ENCODE measurements around the gene NCKAP1. TPM values are rescaled to one million over a fixed set of nuclear protein-coding genes. Genes with fewer than 3 reads are reported as not detected.

Gene NCKAP1
- total RNA-seq, 1 experiment from 2014 or later, result 115 TPM

DNA sequence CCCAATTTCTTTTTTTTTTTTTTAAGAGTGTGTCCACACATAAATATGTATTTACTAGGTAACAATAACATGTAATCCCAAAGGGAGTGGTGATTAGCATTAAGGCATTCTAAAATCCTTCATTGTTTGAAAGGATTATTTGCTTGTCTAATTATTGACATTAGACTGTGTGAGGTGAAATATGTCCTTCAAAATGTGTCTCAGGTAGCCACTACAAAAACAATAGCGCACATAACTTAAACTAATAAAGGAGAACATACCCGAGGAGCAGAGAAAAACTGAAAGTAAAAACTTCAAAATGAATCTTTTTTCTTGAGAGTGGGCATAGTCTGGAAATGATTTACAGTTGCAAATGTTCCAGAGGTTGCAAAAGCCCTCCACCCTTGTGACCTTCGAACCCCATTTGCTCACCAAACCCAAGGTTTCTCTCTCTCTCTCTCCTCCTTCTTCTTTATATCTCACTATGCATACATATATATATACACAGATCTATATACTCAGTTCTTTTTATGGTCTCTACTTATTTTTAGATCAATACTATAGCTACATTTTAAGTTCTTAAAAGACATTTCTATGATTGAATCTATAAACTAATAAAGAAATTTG lies 147.4 kb downstream of the NCKAP1 start (continued):
- no peak for TF ChIP-seq FOSL1 (IDR thresholded peaks at IDR 0.05; ENCODE audit: low read depth)

DNA sequence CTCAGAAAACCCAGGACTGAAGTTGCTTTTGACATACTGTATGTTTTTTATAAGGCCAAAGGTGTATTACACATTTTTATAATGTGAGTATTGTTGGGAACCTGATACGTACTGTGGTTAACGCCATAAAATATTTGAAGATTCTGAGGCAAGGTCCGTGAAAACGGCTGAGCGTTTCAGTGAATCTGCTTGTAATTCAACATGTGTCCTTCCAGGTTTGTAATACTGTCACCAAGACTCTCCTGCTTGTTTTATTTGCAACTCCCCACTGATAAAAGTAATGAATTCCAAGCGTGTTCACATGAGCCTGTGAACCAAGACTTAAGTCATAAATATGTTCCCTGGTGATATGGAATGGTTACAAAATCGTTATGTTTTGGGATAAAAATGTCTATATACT lies 148.0 kb downstream of the NCKAP1 start:
- H3K27me3 ChIP-seq (ENCODE audit: insufficient read depth, low read length), result no peaks in the 10 kb centered on the region
- intact Hi-C loops (cut with micrococcal nuclease), result no loop called here
- CTCF ChIA-PET, result no interaction called here
- H3K9ac ChIP-seq (ENCODE audit: low read length), result no peak overlapping the region
- no peaks in the 10 kb centered on the region; the same call in 1 of the 2 replicates for H4K20me1 ChIP-seq (ENCODE audit: insufficient read depth)
- no peak overlapping the region for H3K4me3 ChIP-seq (replicated peaks in 1 of 2; ENCODE audit: low read depth in 1 of 2, low read length in 2 of 2)
- H3K4me2 ChIP-seq (ENCODE audit: low read length), result no peak overlapping the region
- TF ChIP-seq, protein P1, sequence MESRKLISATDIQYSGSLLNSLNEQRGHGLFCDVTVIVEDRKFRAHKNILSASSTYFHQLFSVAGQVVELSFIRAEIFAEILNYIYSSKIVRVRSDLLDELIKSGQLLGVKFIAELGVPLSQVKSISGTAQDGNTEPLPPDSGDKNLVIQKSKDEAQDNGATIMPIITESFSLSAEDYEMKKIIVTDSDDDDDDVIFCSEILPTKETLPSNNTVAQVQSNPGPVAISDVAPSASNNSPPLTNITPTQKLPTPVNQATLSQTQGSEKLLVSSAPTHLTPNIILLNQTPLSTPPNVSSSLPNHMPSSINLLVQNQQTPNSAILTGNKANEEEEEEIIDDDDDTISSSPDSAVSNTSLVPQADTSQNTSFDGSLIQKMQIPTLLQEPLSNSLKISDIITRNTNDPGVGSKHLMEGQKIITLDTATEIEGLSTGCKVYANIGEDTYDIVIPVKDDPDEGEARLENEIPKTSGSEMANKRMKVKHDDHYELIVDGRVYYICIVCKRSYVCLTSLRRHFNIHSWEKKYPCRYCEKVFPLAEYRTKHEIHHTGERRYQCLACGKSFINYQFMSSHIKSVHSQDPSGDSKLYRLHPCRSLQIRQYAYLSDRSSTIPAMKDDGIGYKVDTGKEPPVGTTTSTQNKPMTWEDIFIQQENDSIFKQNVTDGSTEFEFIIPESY (IDR thresholded peaks at IDR 0.05; ENCODE audit: extremely low read depth, insufficient replicate concordance, low read length), result no peak
- TF ChIP-seq, protein P2, sequence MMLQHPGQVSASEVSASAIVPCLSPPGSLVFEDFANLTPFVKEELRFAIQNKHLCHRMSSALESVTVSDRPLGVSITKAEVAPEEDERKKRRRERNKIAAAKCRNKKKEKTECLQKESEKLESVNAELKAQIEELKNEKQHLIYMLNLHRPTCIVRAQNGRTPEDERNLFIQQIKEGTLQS (IDR thresholded peaks at IDR 0.05), result no peak
- TF ChIP-seq, protein P3, sequence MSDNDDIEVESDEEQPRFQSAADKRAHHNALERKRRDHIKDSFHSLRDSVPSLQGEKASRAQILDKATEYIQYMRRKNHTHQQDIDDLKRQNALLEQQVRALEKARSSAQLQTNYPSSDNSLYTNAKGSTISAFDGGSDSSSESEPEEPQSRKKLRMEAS (IDR thresholded peaks at IDR 0.05), result no peak
- no peak for DNase-seq (ENCODE audit: low read depth, low spot score)
- no peaks in the 10 kb centered on the region for H3K79me2 ChIP-seq (ENCODE audit: insufficient read depth, low read length)
- no peak overlapping the region for H3K27ac ChIP-seq (ENCODE audit: low read depth, low read length)
- no peak overlapping the region for H2AFZ ChIP-seq (ENCODE audit: low read depth, low read length, poor library complexity, severe bottlenecking)
- H3K4me1 ChIP-seq (ENCODE audit: control insufficient read depth in 1 of 2, insufficient read depth in 2 of 2, low read length in 2 of 2), result no peaks in the 10 kb centered on the region
- RAD21 ChIA-PET (ENCODE audit: low non-redundant PET in 1 of 2, low total read pairs in 2 of 2, uncharacterized antibody in 2 of 2, unreplicated experiment in 2 of 2), result no interaction called here
- H3K9me3 ChIP-seq (ENCODE audit: control insufficient read depth in 1 of 2, insufficient read depth in 1 of 2, low read depth in 1 of 2, low read length in 2 of 2), result no peaks in the 10 kb centered on the region
- H3K9me2 ChIP-seq (ENCODE audit: insufficient read depth), result no peaks in the 10 kb centered on the region
- no peak for ATAC-seq
- H3K36me3 ChIP-seq (ENCODE audit: control insufficient read depth in 1 of 2, insufficient read depth in 2 of 2, low read length in 2 of 2), result no peaks in the 10 kb centered on the region
- POLR2A ChIA-PET, result no interaction called here
- no TSS peak for BruUV-seq (replicated peaks)
